IMR-90 (cell line): ENCODE data around the gene ZBTB14. TPM values are rescaled to one million over a fixed set of nuclear protein-coding genes. Genes with fewer than 3 reads are reported as not detected.

Experiments used
- ATAC-seq: fragments of 200-7000 bp; cut with Tn5 transposase; 2 replicates; pipeline ENCODE4 v1.9.1; 2020; ENCODE audit warnings: low read depth, mild to moderate bottlenecking, moderate library complexity
- BruUV-seq: library from RNA; stranded (reverse); fragments of 400-500 nt; replicated peaks from 2 replicates; lab custom pipeline; 2021; lab: Mats Ljungman, UMichigan
- CTCF ChIA-PET: fragments of 300-600 bp; formaldehyde crosslinking; extraction: SDS; loops from one replicate; lab custom pipeline; 2021; ENCODE audit warnings: antibody characterized with exemption; lab: Yijun Ruan, JAX
- POLR2A ChIA-PET: fragments of 300-600 bp; sonication (Branson Sonifier 250); formaldehyde crosslinking; loops from one replicate; lab custom pipeline; 2022; ENCODE audit warnings: antibody characterized with exemption; ENCODE audit not compliant: unreplicated experiment; lab: Charles Lee
- DNase-seq: peaks from one replicate; pipeline ENCODE4 v3.0.0; 2013
- H2AFZ ChIP-seq: replicated peaks from 2 replicates; pipeline ENCODE3; 2013; ENCODE audit warnings: low read length, mild to moderate bottlenecking; ENCODE audit not compliant: poor library complexity
- H2AK5ac ChIP-seq: 2 replicates; pipeline ENCODE4 v1.6.1; 2013; ENCODE audit warnings: low read depth, low read length, inconsistent platforms
- H2AK9ac ChIP-seq: replicated peaks from 2 replicates; pipeline ENCODE3; 2013; ENCODE audit warnings: mild to moderate bottlenecking, low read depth, low read length, moderate library complexity; ENCODE audit not compliant: poor library complexity
- H2BK120ac ChIP-seq: 2 replicates; pipeline ENCODE4 v1.6.1; 2013; ENCODE audit warnings: low read depth, low read length, inconsistent platforms
- H2BK15ac ChIP-seq: 3 replicates; pipeline ENCODE4 v1.6.1; 2013; ENCODE audit warnings: low read depth, low read length, inconsistent platforms
- H2BK20ac ChIP-seq: 2 replicates; pipeline ENCODE4 v1.6.1; 2013; ENCODE audit warnings: low read depth, mild to moderate bottlenecking, inconsistent platforms, low read length, moderate library complexity
- H2BK5ac ChIP-seq: 2 replicates; pipeline ENCODE4 v1.6.1; 2013; ENCODE audit warnings: mild to moderate bottlenecking, low read depth, low read length, inconsistent platforms; ENCODE audit not compliant: poor library complexity, severe bottlenecking
- H3K14ac ChIP-seq: replicated peaks from 2 replicates; pipeline ENCODE4 v1.6.1; 2013; ENCODE audit warnings: low read depth, low read length, inconsistent platforms
- H3K18ac ChIP-seq: 2 replicates; pipeline ENCODE4 v1.6.1; 2013; ENCODE audit warnings: low read depth, low read length, control low read depth
- H3K23ac ChIP-seq: 2 replicates; pipeline ENCODE4 v1.6.1; 2013; ENCODE audit warnings: low read depth, low read length, inconsistent platforms
- H3K27ac ChIP-seq: 2 replicates; pipeline ENCODE4 v1.5.1; 2013; ENCODE audit warnings: mild to moderate bottlenecking, control low read depth, low read length; ENCODE audit not compliant: insufficient read depth
- H3K27me3 ChIP-seq: 2 replicates; pipeline ENCODE4 v1.6.1; 2013; ENCODE audit warnings: low read length; ENCODE audit not compliant: control insufficient read depth, insufficient read depth
- H3K36me3 ChIP-seq: 2 replicates; pipeline ENCODE4 v1.6.1; 2013; ENCODE audit warnings: low read length, mixed read lengths; ENCODE audit not compliant: control insufficient read depth, insufficient read depth
- H3K4ac ChIP-seq: 2 replicates; pipeline ENCODE4 v1.6.1; 2013; ENCODE audit warnings: low read depth, low read length, inconsistent platforms
- H3K4me1 ChIP-seq: 2 replicates; pipeline ENCODE4 v1.6.1; 2013; ENCODE audit warnings: low read length, mixed read lengths; ENCODE audit not compliant: control insufficient read depth, insufficient read depth
- H3K4me2 ChIP-seq: 2 replicates; pipeline ENCODE4 v1.6.1; 2013; ENCODE audit warnings: low read depth, mild to moderate bottlenecking, control low read depth, low read length, moderate library complexity
- H3K4me3 ChIP-seq: 2 replicates; pipeline ENCODE4 v1.5.1; 2013; ENCODE audit warnings: low read depth, mild to moderate bottlenecking, control low read depth, low read length, moderate library complexity; ENCODE audit not compliant: insufficient read depth
- H3K56ac ChIP-seq: 2 replicates; pipeline ENCODE4 v1.6.1; 2013; ENCODE audit warnings: low read length, inconsistent platforms; ENCODE audit not compliant: insufficient read depth; ENCODE audit errors: extremely low read depth
- H3K79me1 ChIP-seq, 2 experiments: 2 replicates each; pipeline ENCODE4 v1.6.1; 2013; ENCODE audit warnings: low read length in 2 of 2, inconsistent platforms in 1 of 2, low read depth in 1 of 2
- H3K9ac ChIP-seq: 2 replicates; pipeline ENCODE4 v1.6.1; 2013; ENCODE audit warnings: low read depth, low read length, control low read depth
- H3K9me1 ChIP-seq: 2 replicates; pipeline ENCODE4 v1.6.1; 2013; ENCODE audit warnings: low read length, inconsistent platforms; ENCODE audit not compliant: insufficient read depth
- H3K9me3 ChIP-seq: 2 replicates; pipeline ENCODE4 v1.6.1; 2013; ENCODE audit warnings: low read length; ENCODE audit not compliant: control insufficient read depth, insufficient read depth
- H4K20me1 ChIP-seq: 2 replicates; pipeline ENCODE4 v1.6.1; 2013; ENCODE audit warnings: low read length, inconsistent platforms; ENCODE audit not compliant: insufficient read depth
- H4K5ac ChIP-seq: 2 replicates; pipeline ENCODE4 v1.6.1; 2013; ENCODE audit warnings: mild to moderate bottlenecking, low read depth, low read length, control low read depth
- H4K8ac ChIP-seq, 2 experiments: 2 replicates each; pipeline ENCODE4 v1.6.1; 2013; ENCODE audit warnings: low read depth in 2 of 2, low read length in 2 of 2, control low read depth in 1 of 2, inconsistent platforms in 1 of 2
- H4K91ac ChIP-seq: 2 replicates; pipeline ENCODE4 v1.6.1; 2013; ENCODE audit warnings: low read depth, low read length, inconsistent platforms; ENCODE audit not compliant: insufficient read depth
- MAZ ChIP-seq: IDR thresholded peaks from 2 replicates; pipeline ENCODE4 v1.6.1; 2012; ENCODE audit warnings: low read depth, mild to moderate bottlenecking, low read length, improper control_type of control experiment, moderate library complexity, borderline replicate concordance
- MXI1 ChIP-seq: IDR thresholded peaks from 2 replicates; pipeline ENCODE4 v1.6.1; 2012; ENCODE audit warnings: low read depth, mild to moderate bottlenecking, low read length, moderate library complexity, borderline replicate concordance
- SMC3 ChIP-seq: fragments of 150-350 bp; IDR thresholded peaks from 2 replicates; pipeline ENCODE4 v1.6.1; 2016; ENCODE audit warnings: low read depth, mild to moderate bottlenecking, antibody characterized with exemption, low read length, moderate library complexity
- WGBS, 2 experiments: methylation state at CpG; one replicate each; pipeline versions ENCODE4 v1.1.5 to v1.1.7; 2013; ENCODE audit warnings: missing lambda C conversion rate in 2 of 2; ENCODE audit not compliant: insufficient read length in 1 of 2; ENCODE audit errors: extremely low coverage in 2 of 2; 5-methylcytosine and 5-hydroxymethylcytosine counted together
- dilution Hi-C: fragments of 300-500 bp; cut with HindIII; formaldehyde crosslinking; loops from one replicate; pipeline ENCODE4 v1.14.3; 2018; ENCODE audit warnings: low sequenced_read_pairs; ENCODE audit not compliant: unreplicated experiment
- in situ Hi-C: fragments of 300-500 bp; cut with MboI; formaldehyde crosslinking; loops from 3 replicates; pipeline ENCODE4 v1.14.3; 2019; ENCODE audit warnings: low sequenced_read_pairs, inconsistent platforms, mixed read lengths
- intact Hi-C: fragments of 100-400 bp; cut with micrococcal nuclease; formaldehyde crosslinking; loops from 2 replicates; pipeline ENCODE4 v1.10.0; 2022
- polyA plus RNA-seq, 3 experiments: library from polyadenylated mRNA; depleted of rRNA; stranded (reverse); fragments of >200 nt; gene quantifications; 2 replicates each; pipeline ENCODE4 v1.2.3, GENCODE V29; 2012; ENCODE audit warnings: low replicate concordance in 1 of 3
- total RNA-seq: library from RNA; depleted of rRNA; stranded (reverse); fragments of >200 nt; gene quantifications from 2 replicates; pipeline ENCODE4 v1.2.3, GENCODE V29; 2012
- TF ChIP-seq, protein P1 (sequence below): fragments of 150-350 bp; IDR thresholded peaks from 2 replicates; pipeline ENCODE4 v1.6.1; 2016; ENCODE audit warnings: low read depth, mild to moderate bottlenecking, low read length, moderate library complexity, borderline replicate concordance

The ZBTB14 gene
- total and polyA plus RNA-seq, 2 of the 4 experiments (the other 2 are of a cell fraction): 5.8 to 9.1 TPM

DNA sequence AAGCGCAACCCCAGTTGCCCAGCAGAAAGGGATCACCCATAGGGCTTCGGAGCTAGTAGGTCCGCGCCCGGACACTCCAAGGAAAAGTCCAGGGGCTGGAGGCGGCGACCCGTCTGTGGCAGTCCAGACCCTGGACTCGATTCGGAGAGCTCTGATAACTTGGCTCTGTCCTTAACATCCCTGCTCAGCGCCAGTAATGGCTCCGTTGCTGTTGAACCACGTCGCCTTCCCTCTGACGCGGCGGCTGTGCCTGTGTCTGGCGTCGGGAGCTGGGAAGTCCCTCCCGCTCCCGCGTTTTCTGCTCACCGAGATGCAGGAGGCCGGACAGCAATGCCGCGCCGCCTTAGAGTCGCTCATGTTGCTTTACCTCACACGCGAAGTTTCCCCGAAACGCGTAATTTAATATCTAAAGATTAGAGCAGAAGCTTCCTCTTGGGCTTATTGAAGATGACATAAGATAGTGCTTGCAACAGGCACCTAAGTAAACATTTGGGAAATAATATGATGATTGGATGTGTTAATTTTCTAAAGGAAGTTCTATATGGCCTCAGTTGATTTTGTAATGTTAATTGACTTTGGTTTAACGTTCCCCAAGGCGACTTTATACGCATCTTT lies 1.3 kb upstream of the ZBTB14 start:
- peak overlapping the region; percentile 16; the same call in 1 of the 2 replicates for H2BK120ac ChIP-seq
- H4K20me1 ChIP-seq: no peaks in the 10 kb centered on the region
- ChIA-PET CTCF (interaction anchor here (0.6 kb wide), 1 partner anchor 9 kb away, joined by 3 read pairs; no protein-coding TSS in a partner anchor), POLR2A (no interaction called here)
- H3K27ac ChIP-seq: peak overlapping the region; percentile 74
- DNase-seq: peak; percentile 85
- H4K8ac ChIP-seq: peak overlapping the region; percentile 66 to 81; a peak in 3 of 4 replicates
- peak; percentile 22 for ATAC-seq
- H3K27me3 ChIP-seq: peaks cover 5% of the 10 kb centered on the region; the same call in 1 of the 2 replicates
- H2BK15ac ChIP-seq: no peak overlapping the region
- peak overlapping the region; percentile 56 for H2BK5ac ChIP-seq
- H3K4me2 ChIP-seq: peak overlapping the region; percentile 89
- H2AFZ ChIP-seq: peak overlapping the region; percentile 92
- no peaks in the 10 kb centered on the region for H3K9me3 ChIP-seq
- dilution Hi-C loops (no loop called here), in situ Hi-C loops (no loop called here), intact Hi-C loops (loop anchor here (1.0 to 2.0 kb wide), 2 partner anchors 60 to 250 kb away; no protein-coding TSS in a partner anchor)
- peaks cover 8% of the 10 kb centered on the region in 2 experiments for H3K79me1 ChIP-seq
- H3K9ac ChIP-seq: peak overlapping the region; percentile 68
- no peaks in the 10 kb centered on the region for H3K36me3 ChIP-seq
- H3K56ac ChIP-seq: peak overlapping the region; percentile 63; the same call in 1 of the 2 replicates
- H2BK20ac ChIP-seq: no peak overlapping the region
- H4K5ac ChIP-seq: peak overlapping the region; percentile 57
- H2AK5ac ChIP-seq: no peak overlapping the region
- H3K18ac ChIP-seq: peak overlapping the region; percentile 12; the same call in 1 of the 2 replicates
- H3K4me3 ChIP-seq: peak overlapping the region; percentile 65
- H3K9me1 ChIP-seq: peaks cover 5% of the 10 kb centered on the region; the same call in 1 of the 2 replicates
- H3K23ac ChIP-seq: peak overlapping the region; percentile 87
- WGBS, 2 experiments: 0% methylated on average over 7 of the region's 36 CpGs; no CpG with 5 or more reads in 1 of the 2 experiments
- H4K91ac ChIP-seq: peak overlapping the region; percentile 64
- peak overlapping the region; percentile 68 for H3K14ac ChIP-seq
- H3K4me1 ChIP-seq: peaks cover 3% of the 10 kb centered on the region
- peak overlapping the region; percentile 70 for H3K4ac ChIP-seq
- 0 out of 2 replicates have a peak, but pooled peaks have one; percentile 6 for TF ChIP-seq SMC3
- TF ChIP-seq MXI1: 0 out of 2 replicates have a peak, but pooled peaks have one; percentile 14
- TF ChIP-seq, protein P1, sequence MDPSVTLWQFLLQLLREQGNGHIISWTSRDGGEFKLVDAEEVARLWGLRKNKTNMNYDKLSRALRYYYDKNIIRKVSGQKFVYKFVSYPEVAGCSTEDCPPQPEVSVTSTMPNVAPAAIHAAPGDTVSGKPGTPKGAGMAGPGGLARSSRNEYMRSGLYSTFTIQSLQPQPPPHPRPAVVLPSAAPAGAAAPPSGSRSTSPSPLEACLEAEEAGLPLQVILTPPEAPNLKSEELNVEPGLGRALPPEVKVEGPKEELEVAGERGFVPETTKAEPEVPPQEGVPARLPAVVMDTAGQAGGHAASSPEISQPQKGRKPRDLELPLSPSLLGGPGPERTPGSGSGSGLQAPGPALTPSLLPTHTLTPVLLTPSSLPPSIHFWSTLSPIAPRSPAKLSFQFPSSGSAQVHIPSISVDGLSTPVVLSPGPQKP: no peak
- peak; percentile 44; the same call in 1 of the 2 replicates for TF ChIP-seq MAZ
- BruUV-seq: no TSS peak
- peak overlapping the region; percentile 68 for H2AK9ac ChIP-seq
